A549 (cell line): ENCODE results near the gene PEX7.

Source experiments
- CEBPB ChIP-seq, 2 experiments: fragments of >200 bp in 1 of 2; sonication (Bioruptor Twin) in 1 of 2; formaldehyde crosslinking in 1 of 2; IDR thresholded peaks; 2 replicates each; pipeline ENCODE4 v1.6.1; 2012 to 2016
- CHD2 ChIP-seq: fragments of 150-350 bp; IDR thresholded peaks from 2 replicates; pipeline ENCODE4 v1.6.1; 2014; ENCODE audit warnings: low read length; ENCODE audit not compliant: partially characterized antibody
- CTCF ChIP-seq: fragments of >200 bp; sonication (Bioruptor Twin); formaldehyde crosslinking; IDR thresholded peaks from 3 replicates; pipeline ENCODE4 v1.5.1; 2016
- EP300 ChIP-seq, 2 experiments: fragments of >200 bp; sonication (Bioruptor Twin); formaldehyde crosslinking; IDR thresholded peaks; 2 replicates in 1 of 2; 3 replicates in 1 of 2; pipeline ENCODE4 v1.6.1; 2016 to 2017
- GATA3 ChIP-seq: IDR thresholded peaks from 2 replicates; pipeline ENCODE4 v1.6.1; 2012; ENCODE audit warnings: borderline replicate concordance
- KDM5A ChIP-seq: fragments of 200-600 bp; sonication (generic); IDR thresholded peaks from 2 replicates; pipeline ENCODE4 v1.6.1; 2016; ENCODE audit warnings: antibody characterized with exemption, mild to moderate bottlenecking
- POLR2A ChIP-seq: IDR thresholded peaks from 2 replicates; pipeline ENCODE4 v1.6.1; 2012; ENCODE audit warnings: mild to moderate bottlenecking, low read length

GRCh38 chr6:136795386-136795785, 27.0 kb upstream of the PEX7 start:
- no peak for TF ChIP-seq POLR2A
- TF ChIP-seq CHD2 = no peak
- TF ChIP-seq CTCF = no peak
- no peak for TF ChIP-seq CEBPB (IDR thresholded peaks at IDR 0.05)
- TF ChIP-seq EP300 (IDR thresholded peaks at IDR 0.05) = no peak
- no peak for TF ChIP-seq KDM5A
- no peak for TF ChIP-seq GATA3
